GM23338 (cell line): ENCODE results near the gene DOCK2. TPM values are rescaled to one million over a fixed set of nuclear protein-coding genes. Genes with fewer than 3 reads are reported as not detected.
"Not testable (repeated sequence)": the region's sequence is repeated elsewhere in the genome, so short reads cannot be mapped to it uniquely, and the experiment has no call there.

ENCODE experiments used
- ATAC-seq: fragments of 200-7000 bp; cut with Tn5 transposase; 3 replicates; pipeline ENCODE4 v1.9.1; 2020
- DNase-seq: peaks from one replicate; pipeline ENCODE4 v3.0.0-alpha.2; 2015; ENCODE audit warnings: low spot score
- H2AFZ ChIP-seq: fragments of 200-600 bp; sonication (generic); 2 replicates; pipeline ENCODE4 v1.8.0; 2016; ENCODE audit warnings: antibody characterized with exemption, mild to moderate bottlenecking, moderate library complexity
- H3F3A ChIP-seq: fragments of 200-600 bp; sonication (generic); replicated peaks from 2 replicates; pipeline ENCODE4 v1.8.0; 2017; ENCODE audit warnings: antibody characterized with exemption, mixed run types, low read depth
- H3K27ac ChIP-seq: fragments of 200-600 bp; sonication (generic); 2 replicates; pipeline ENCODE4 v1.6.1; 2016; ENCODE audit warnings: low read depth
- H3K27me3 ChIP-seq: fragments of 200-600 bp; sonication (generic); 2 replicates; pipeline ENCODE4 v1.8.0; 2016; ENCODE audit warnings: mild to moderate bottlenecking, mixed run types, moderate library complexity; ENCODE audit not compliant: insufficient read depth
- H3K36me3 ChIP-seq: fragments of 200-600 bp; sonication (generic); 2 replicates; pipeline ENCODE4 v1.8.0; 2016; ENCODE audit warnings: mild to moderate bottlenecking; ENCODE audit not compliant: insufficient read depth
- H3K4me1 ChIP-seq: fragments of 200-600 bp; sonication (generic); 2 replicates; pipeline ENCODE4 v1.8.0; 2016; ENCODE audit warnings: mild to moderate bottlenecking, moderate library complexity; ENCODE audit not compliant: insufficient read depth
- H3K4me2 ChIP-seq: fragments of 200-600 bp; sonication (generic); 2 replicates; pipeline ENCODE4 v1.7.1; 2017; ENCODE audit warnings: mixed run types
- H3K4me3 ChIP-seq: fragments of 200-600 bp; sonication (generic); 2 replicates; pipeline ENCODE4 v1.6.1; 2016; ENCODE audit warnings: mixed run types
- H3K79me2 ChIP-seq: fragments of 200-600 bp; sonication (generic); replicated peaks from 2 replicates; pipeline ENCODE4 v1.8.0; 2017; ENCODE audit warnings: mild to moderate bottlenecking; ENCODE audit not compliant: insufficient read depth
- H3K9me2 ChIP-seq: fragments of 200-600 bp; sonication (generic); 2 replicates; pipeline ENCODE4 v1.8.0; 2017; ENCODE audit not compliant: insufficient read depth
- H4K20me1 ChIP-seq: fragments of 200-600 bp; sonication (generic); replicated peaks from 2 replicates; pipeline ENCODE4 v1.8.0; 2017; ENCODE audit warnings: mild to moderate bottlenecking; ENCODE audit not compliant: insufficient read depth
- H3K27ac Mint-ChIP-seq: 2 replicates; pipeline ENCODE4 v1.8.0; 2020; ENCODE audit warnings: inconsistent platforms, mild to moderate bottlenecking, moderate library complexity, mixed read lengths
- H3K27me3 Mint-ChIP-seq: 3 replicates; pipeline ENCODE4 v1.8.0; 2022; ENCODE audit warnings: low read depth, mild to moderate bottlenecking, moderate library complexity, mixed read lengths, inconsistent platforms; ENCODE audit not compliant: insufficient read depth, poor library complexity
- H3K36me3 Mint-ChIP-seq: 3 replicates; pipeline ENCODE4 v1.8.0; 2021; ENCODE audit warnings: low read depth, mild to moderate bottlenecking, inconsistent platforms, moderate library complexity, mixed read lengths
- H3K4me1 Mint-ChIP-seq: 3 replicates; pipeline ENCODE4 v1.8.0; 2020; ENCODE audit warnings: mild to moderate bottlenecking, inconsistent platforms, mixed read lengths
- H3K4me3 Mint-ChIP-seq: 3 replicates; pipeline ENCODE4 v1.8.0; 2021; ENCODE audit warnings: moderate library complexity, mild to moderate bottlenecking, inconsistent platforms, mixed read lengths
- H3K9me3 Mint-ChIP-seq: 3 replicates; pipeline ENCODE4 v1.8.0; 2020; ENCODE audit warnings: moderate library complexity, mild to moderate bottlenecking, inconsistent platforms, mixed read lengths
- CREB1 ChIP-seq: fragments of 250-450 bp; sonication (Bioruptor Pico); IDR thresholded peaks from 2 replicates; pipeline ENCODE4 v1.5.0; 2020; ENCODE audit warnings: low read depth, mild to moderate bottlenecking, moderate library complexity
- ETS1 ChIP-seq: IDR thresholded peaks from 2 replicates; pipeline ENCODE4 v1.6.1; 2016; ENCODE audit warnings: antibody characterized with exemption
- EZH2 ChIP-seq: fragments of 200-600 bp; sonication (generic); IDR thresholded peaks from one replicate; pipeline ENCODE4 v1.8.0; 2017; ENCODE audit warnings: antibody characterized with exemption, mild to moderate bottlenecking, low read depth; ENCODE audit not compliant: unreplicated experiment
- POLR2AphosphoS5 ChIP-seq: IDR thresholded peaks from 2 replicates; pipeline ENCODE4 v1.6.1; 2016; ENCODE audit warnings: antibody characterized with exemption, low read depth
- STAT1 ChIP-seq: IDR thresholded peaks from one replicate; pipeline ENCODE4 v1.6.1; 2016; ENCODE audit warnings: antibody characterized with exemption; ENCODE audit not compliant: unreplicated experiment
- polyA plus RNA-seq: library from polyadenylated mRNA; unstranded; fragments of >200 nt; fragmentation: Nextera tagmentation; extraction: Ambion mirVana; gene quantifications from 2 replicates; pipeline ENCODE4 v1.2.1, GENCODE V29; 2016
- total RNA-seq: library from RNA; depleted of rRNA; stranded (reverse); fragments of >200 nt; shearing (Covaris generic); gene quantifications from 2 replicates; pipeline ENCODE4 v1.2.3, GENCODE V29; 2014
- TF ChIP-seq, protein P1 (sequence below), 2 experiments: fragments of 200-600 bp in 1 of 2; sonication (generic) in 1 of 2; conservative IDR thresholded peaks; 2 replicates each; pipeline versions ENCODE4 v1.5.1 to v1.6.1; 2016 to 2017; ENCODE audit warnings: antibody characterized with exemption in 2 of 2, low read depth in 2 of 2, mild to moderate bottlenecking in 2 of 2, moderate library complexity in 1 of 2

DOCK2 gene
- total and polyA plus RNA-seq, 2 experiments from 2014 or later = 3.7 to 9.4 TPM

DNA sequence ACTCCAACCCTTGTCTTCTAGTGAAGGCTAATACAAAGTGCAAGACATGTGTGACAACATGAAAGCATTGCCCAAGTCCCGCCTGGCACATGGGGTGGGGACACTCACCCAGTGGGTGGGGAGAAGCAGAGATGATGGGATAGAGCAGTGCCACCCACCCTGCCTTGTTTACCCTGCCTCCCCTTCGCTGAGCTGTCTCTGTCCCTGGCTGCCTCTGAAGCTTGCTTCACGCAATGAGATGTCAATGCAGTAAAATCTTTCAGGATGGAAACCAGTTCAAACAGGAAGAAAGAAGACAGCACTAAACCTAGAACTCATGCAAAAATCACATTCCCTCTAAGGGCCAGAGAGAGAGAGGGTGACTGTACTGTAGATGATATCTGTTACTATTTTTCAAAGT lies 195.2 kb downstream of the DOCK2 start (continued):
- TF ChIP-seq CREB1 (no peak), EZH2 (no peak)
- TF ChIP-seq, protein P1, sequence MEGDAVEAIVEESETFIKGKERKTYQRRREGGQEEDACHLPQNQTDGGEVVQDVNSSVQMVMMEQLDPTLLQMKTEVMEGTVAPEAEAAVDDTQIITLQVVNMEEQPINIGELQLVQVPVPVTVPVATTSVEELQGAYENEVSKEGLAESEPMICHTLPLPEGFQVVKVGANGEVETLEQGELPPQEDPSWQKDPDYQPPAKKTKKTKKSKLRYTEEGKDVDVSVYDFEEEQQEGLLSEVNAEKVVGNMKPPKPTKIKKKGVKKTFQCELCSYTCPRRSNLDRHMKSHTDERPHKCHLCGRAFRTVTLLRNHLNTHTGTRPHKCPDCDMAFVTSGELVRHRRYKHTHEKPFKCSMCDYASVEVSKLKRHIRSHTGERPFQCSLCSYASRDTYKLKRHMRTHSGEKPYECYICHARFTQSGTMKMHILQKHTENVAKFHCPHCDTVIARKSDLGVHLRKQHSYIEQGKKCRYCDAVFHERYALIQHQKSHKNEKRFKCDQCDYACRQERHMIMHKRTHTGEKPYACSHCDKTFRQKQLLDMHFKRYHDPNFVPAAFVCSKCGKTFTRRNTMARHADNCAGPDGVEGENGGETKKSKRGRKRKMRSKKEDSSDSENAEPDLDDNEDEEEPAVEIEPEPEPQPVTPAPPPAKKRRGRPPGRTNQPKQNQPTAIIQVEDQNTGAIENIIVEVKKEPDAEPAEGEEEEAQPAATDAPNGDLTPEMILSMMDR (conservative IDR thresholded peaks at IDR 0.05; ENCODE audit: low read depth in 2 of 2) = no peak

- no peaks in the 10 kb centered on the region for H3K9me3 Mint-ChIP-seq
- peaks cover 2% of the 10 kb centered on the region for H3K27me3 Mint-ChIP-seq
- H3K4me2 ChIP-seq = no peak overlapping the region
- no peak for TF ChIP-seq POLR2AphosphoS5
- no peak for TF ChIP-seq ETS1
- no peak for TF ChIP-seq EZH2
- no peak for TF ChIP-seq STAT1
- H3K27ac Mint-ChIP-seq = no peak overlapping the region
- no peaks in the 10 kb centered on the region for H3K4me1 Mint-ChIP-seq
- no peaks in the 10 kb centered on the region for H3K79me2 ChIP-seq
- no peak overlapping the region for H3K27ac ChIP-seq
- H3K9me2 ChIP-seq = no peaks in the 10 kb centered on the region
- H2AFZ ChIP-seq = no peak overlapping the region
- H3K4me3 Mint-ChIP-seq = no peak overlapping the region
- no peaks in the 10 kb centered on the region for H3K36me3 ChIP-seq
- ATAC-seq = no peak
- no peak for DNase-seq
- H3K27me3 ChIP-seq = no peaks in the 10 kb centered on the region
- no peaks in the 10 kb centered on the region for H3F3A ChIP-seq
- no peaks in the 10 kb centered on the region for H3K4me1 ChIP-seq
- H3K4me3 ChIP-seq = no peak overlapping the region
- no peaks in the 10 kb centered on the region for H3K36me3 Mint-ChIP-seq
- H4K20me1 ChIP-seq = no peaks in the 10 kb centered on the region
These were observed 195.8 kb downstream of the DOCK2 start for GRCh38 chr5:169832845-169833244.

- H3K36me3 ChIP-seq, H3K27me3 Mint-ChIP-seq, H3K36me3 Mint-ChIP-seq, H3K4me3 ChIP-seq, H3K79me2 ChIP-seq, H3F3A ChIP-seq, H3K27ac ChIP-seq, H3K4me3 Mint-ChIP-seq, H3K9me2 ChIP-seq, H2AFZ ChIP-seq, H3K4me2 ChIP-seq, H3K4me1 Mint-ChIP-seq, H3K4me1 ChIP-seq, H4K20me1 ChIP-seq, H3K27ac Mint-ChIP-seq, DNase-seq, H3K9me3 Mint-ChIP-seq, H3K27me3 ChIP-seq, ATAC-seq: not testable (repeated sequence)
These were observed 196.7 kb downstream of the DOCK2 start for GRCh38 chr5:169833681-169834292.

- not testable (repeated sequence) for H3K4me2 ChIP-seq, ATAC-seq, H3K27ac Mint-ChIP-seq, H3K36me3 ChIP-seq, H3K27me3 ChIP-seq, H3K36me3 Mint-ChIP-seq, H3K4me3 Mint-ChIP-seq, H3K4me1 Mint-ChIP-seq, H3K79me2 ChIP-seq, H3K27me3 Mint-ChIP-seq, H3F3A ChIP-seq, H3K9me2 ChIP-seq, H3K4me3 ChIP-seq, H3K4me1 ChIP-seq, H3K9me3 Mint-ChIP-seq, H3K27ac ChIP-seq, DNase-seq, H2AFZ ChIP-seq, H4K20me1 ChIP-seq
These were observed 197.5 kb downstream of the DOCK2 start for GRCh38 chr5:169834540-169834939.
